RWPE1 (cell line): ENCODE results near the gene IFFO2.

Source experiments
- CTCF ChIA-PET: fragments of 350-600 bp; sonication (Branson Sonifier 250); formaldehyde crosslinking; extraction: SDS; loops from one replicate; lab custom pipeline; 2021; lab: Yijun Ruan, JAX
- POLR2A ChIA-PET: fragments of 400-600 bp; formaldehyde crosslinking; extraction: SDS; loops from one replicate; lab custom pipeline; 2020; ENCODE audit warnings: antibody characterized with exemption; ENCODE audit not compliant: low non-redundant PET; lab: Yijun Ruan, JAX
- DNase-seq: peaks from one replicate; pipeline ENCODE4 v3.0.0; 2012; ENCODE audit warnings: low spot score
- H3K27ac ChIP-seq: fragments of 450-650 bp; 2 replicates; pipeline ENCODE4 v1.5.1; 2017
- CTCF ChIP-seq: fragments of 450-650 bp; conservative IDR thresholded peaks from 2 replicates; pipeline ENCODE4 v1.5.1; 2017; ENCODE audit warnings: low read depth, mild to moderate bottlenecking

IFFO2 gene

GRCh38 chr1:18931730-18932129 is 24.7 kb downstream of the IFFO2 start:
- ChIA-PET CTCF (interaction anchor here (1.0 kb wide), 1 partner anchor 25 kb away, joined by 3 read pairs; no protein-coding TSS in a partner anchor), POLR2A (no interaction called here)
- TF ChIP-seq CTCF, result no peak
- H3K27ac ChIP-seq, result peak overlapping the region; percentile 67
- no peak for DNase-seq

GRCh38 chr1:18929686-18930085 is 26.8 kb downstream of the IFFO2 start:
- TF ChIP-seq CTCF, result no peak
- ChIA-PET POLR2A (no interaction called here), CTCF (no interaction called here)
- no peak for DNase-seq
- peak overlapping the region; percentile 99 for H3K27ac ChIP-seq

GRCh38 chr1:18928985-18929384 is 27.5 kb downstream of the IFFO2 start:
- no peak for TF ChIP-seq CTCF
- POLR2A ChIA-PET, result no interaction called here
- CTCF ChIA-PET, result interaction anchor here (0.7 kb wide), 1 partner anchor 10 kb away, joined by 4 read pairs; no protein-coding TSS in a partner anchor
- DNase-seq, result no peak
- peak overlapping the region; percentile 99 for H3K27ac ChIP-seq

GRCh38 chr1:18928406-18928805 is 28.1 kb downstream of the IFFO2 start:
- no peak for DNase-seq
- CTCF ChIA-PET, result interaction anchor here (0.7 kb wide), 1 partner anchor 11 kb away, joined by 4 read pairs; no protein-coding TSS in a partner anchor
- TF ChIP-seq CTCF, result no peak
- H3K27ac ChIP-seq, result peak overlapping the region; percentile 99
- POLR2A ChIA-PET, result no interaction called here

GRCh38 chr1:18927654-18928272 is 28.7 kb downstream of the IFFO2 start:
- ChIA-PET CTCF (interaction anchor here (0.6 to 2.2 kb wide), 7 partner anchors 10 to 1296 kb away, joined by 3 to 8 read pairs (median 4); no protein-coding TSS in a partner anchor), POLR2A (interaction anchor here (0.8 kb wide), 2 partner anchors 22 to 23 kb away, joined by 3 to 4 read pairs; no protein-coding TSS in a partner anchor)
- DNase-seq, result no peak
- peak overlapping the region; percentile 99 for H3K27ac ChIP-seq
- TF ChIP-seq CTCF, result no peak

- ChIA-PET CTCF (interaction anchor here (0.6 to 2.2 kb wide), 7 partner anchors 11 to 1296 kb away, joined by 3 to 8 read pairs (median 4); no protein-coding TSS in a partner anchor), POLR2A (interaction anchor here (0.8 kb wide), 2 partner anchors 22 to 23 kb away, joined by 3 to 4 read pairs; no protein-coding TSS in a partner anchor)
- peak; percentile 63 for DNase-seq
- peak overlapping the region; percentile 99 for H3K27ac ChIP-seq
- TF ChIP-seq CTCF, result no peak
Measured at GRCh38 chr1:18927082-18927653, 29.3 kb downstream of the IFFO2 start.
